HepG2 (cell line): Measurements from ENCODE around the gene IMP3. TPM values are rescaled to one million over a fixed set of nuclear protein-coding genes. Genes with fewer than 3 reads are reported as not detected.
A peak's percentile ranks its signal among the peaks of the same experiment; 100 is the strongest.

Experiments
- ATAC-seq: fragments of 200-7000 bp; cut with Tn5 transposase; 3 replicates; pipeline ENCODE4 v1.9.1; 2020; ENCODE audit warnings: mild to moderate bottlenecking, moderate library complexity
- BruUV-seq: library from RNA; stranded (reverse); fragments of 400-500 nt; replicated peaks from 2 replicates; lab custom pipeline; 2021; lab: Mats Ljungman, UMichigan
- CTCF ChIA-PET: fragments of 300-600 bp; formaldehyde crosslinking; extraction: SDS; loops from one replicate; lab custom pipeline; 2021; ENCODE audit warnings: low total read pairs, inconsistent platforms, low intra/inter-chr PET ratio; lab: Yijun Ruan, JAX
- POLR2A ChIA-PET: fragments of 350-600 bp; sonication (Branson Sonifier 250); formaldehyde crosslinking; loops from one replicate; lab custom pipeline; 2020; ENCODE audit warnings: antibody characterized with exemption, inconsistent platforms; lab: Yijun Ruan, JAX
- DNase-seq: peaks from one replicate; pipeline ENCODE4 v3.0.0-alpha.2; 2015; ENCODE audit warnings: low spot score
- FAIRE-seq: peaks from 3 replicates; lab custom pipeline; 2011; peaks lifted over from hg19 to GRCh38; lab: Jason Lieb, UNC
- H2AFZ ChIP-seq: one replicate; pipeline ENCODE4 v1.6.1; 2011; ENCODE audit warnings: low read length, inconsistent platforms
- H3K27ac ChIP-seq: fragments of 300-600 bp; 3 replicates; pipeline ENCODE4 v1.8.0; 2011; ENCODE audit warnings: mixed run types, mild to moderate bottlenecking, mixed read lengths, low read length, inconsistent platforms; ENCODE audit not compliant: insufficient read depth; ENCODE audit errors: extremely low read length
- H3K27me3 ChIP-seq, 2 experiments: fragments of 200-600 bp in 1 of 2; 2 replicates in 1 of 2; 3 replicates in 1 of 2; pipeline versions ENCODE4 v1.6.0 to v1.8.0; 2011; ENCODE audit warnings: low read length in 2 of 2, mild to moderate bottlenecking in 2 of 2, moderate library complexity in 2 of 2, inconsistent platforms in 1 of 2; ENCODE audit not compliant: insufficient read depth in 2 of 2, control insufficient read depth in 1 of 2
- H3K36me3 ChIP-seq, 2 experiments: fragments of 200-600 bp in 1 of 2; replicated peaks in 1 of 2; 2 replicates in 1 of 2; 3 replicates in 1 of 2; pipeline versions ENCODE4 v1.5.1 to v1.8.0; 2011; ENCODE audit warnings: low read length in 2 of 2, inconsistent platforms in 1 of 2; ENCODE audit not compliant: insufficient read depth in 2 of 2, control insufficient read depth in 1 of 2
- H3K4me1 ChIP-seq: 2 replicates; pipeline ENCODE4 v1.5.1; 2012; ENCODE audit warnings: low read length, inconsistent platforms; ENCODE audit not compliant: insufficient read depth
- H3K4me2 ChIP-seq: 2 replicates; pipeline ENCODE4 v1.6.0; 2011; ENCODE audit warnings: low read depth, low read length, inconsistent platforms
- H3K4me3 ChIP-seq, 3 experiments: fragments of 200-600 bp in 1 of 3; sonication (generic), shearing (Covaris generic) in 1 of 3; replicated peaks in 1 of 3; 2 replicates each; pipeline ENCODE4 v1.5.1; 2011 to 2016; ENCODE audit warnings: low read length in 3 of 3, inconsistent platforms in 2 of 3, low read depth in 2 of 3, mild to moderate bottlenecking in 2 of 3, control low read depth in 1 of 3, mixed read lengths in 1 of 3; ENCODE audit not compliant: insufficient read depth in 1 of 3
- H3K79me2 ChIP-seq: one replicate; pipeline ENCODE4 v1.6.1; 2011; ENCODE audit warnings: low read length, inconsistent platforms; ENCODE audit not compliant: insufficient read depth
- H3K9ac ChIP-seq: 2 replicates; pipeline ENCODE4 v1.6.0; 2011; ENCODE audit warnings: mild to moderate bottlenecking, low read depth, low read length, inconsistent platforms; ENCODE audit not compliant: insufficient read depth
- H3K9me3 ChIP-seq: 2 replicates; pipeline ENCODE4 v1.5.1; 2012; ENCODE audit warnings: mild to moderate bottlenecking, low read length
- H4K20me1 ChIP-seq: 2 replicates; pipeline ENCODE4 v1.6.0; 2011; ENCODE audit warnings: inconsistent platforms, mild to moderate bottlenecking, low read length, moderate library complexity; ENCODE audit not compliant: insufficient read depth
- HMGA1 ChIP-seq: sonication (generic); formaldehyde crosslinking; conservative IDR thresholded peaks from 2 replicates; pipeline ENCODE4 v1.4.0; 2020; ENCODE audit warnings: missing genetic modification reagents
- KAT2B ChIP-seq: fragments of 150-350 bp; IDR thresholded peaks from 2 replicates; pipeline ENCODE4 v1.6.1; 2014; ENCODE audit warnings: low read depth, low read length, borderline replicate concordance
- KLF11 ChIP-seq: IDR thresholded peaks from 2 replicates; pipeline ENCODE4 v1.6.1; 2016; ENCODE audit warnings: missing compliant biosample characterization
- MAFF ChIP-seq: IDR thresholded peaks from 2 replicates; pipeline ENCODE4 v1.6.1; 2011; ENCODE audit warnings: low read depth, low read length, improper control_type of control experiment
- SPEN ChIP-seq: sonication (generic); formaldehyde crosslinking; IDR thresholded peaks from 2 replicates; pipeline ENCODE4 v1.5.1; 2020; ENCODE audit warnings: low read depth, mild to moderate bottlenecking, missing genetic modification reagents
- THAP7 ChIP-seq: sonication (generic); formaldehyde crosslinking; IDR thresholded peaks from 2 replicates; pipeline ENCODE4 v1.8.1; 2023; ENCODE audit warnings: mild to moderate bottlenecking, missing genetic modification reagents
- TRIM24 ChIP-seq: sonication (generic); formaldehyde crosslinking; IDR thresholded peaks from 2 replicates; pipeline ENCODE4 v1.8.0; 2022; ENCODE audit warnings: mild to moderate bottlenecking, missing genetic modification reagents
- ZBTB34 ChIP-seq: sonication (generic); formaldehyde crosslinking; IDR thresholded peaks from 2 replicates; pipeline ENCODE4 v1.8.0; 2022; ENCODE audit warnings: mild to moderate bottlenecking, missing genetic modification reagents
- ZNF124 ChIP-seq: sonication (generic); formaldehyde crosslinking; IDR thresholded peaks from 2 replicates; pipeline ENCODE4 v1.4.0; 2020; ENCODE audit warnings: missing genetic modification reagents
- ZNF282 ChIP-seq: fragments of 450-650 bp; IDR thresholded peaks from 2 replicates; pipeline ENCODE4 v1.6.1; 2018; ENCODE audit not compliant: partially characterized antibody
- ZNF468 ChIP-seq: sonication (generic); formaldehyde crosslinking; IDR thresholded peaks from 2 replicates; pipeline ENCODE4 v1.8.0; 2022; ENCODE audit warnings: mild to moderate bottlenecking, moderate library complexity, missing genetic modification reagents
- ZNF614 ChIP-seq: IDR thresholded peaks from 2 replicates; pipeline ENCODE4 v1.6.1; 2018; ENCODE audit warnings: missing biosample characterization, missing genetic modification reagents, inconsistent platforms, borderline replicate concordance
- ZNF615 ChIP-seq: sonication (generic); formaldehyde crosslinking; IDR thresholded peaks from 2 replicates; pipeline ENCODE4 v1.5.0; 2020; ENCODE audit warnings: mild to moderate bottlenecking, missing genetic modification reagents, borderline replicate concordance
- WGBS: methylation state at CpG from one replicate; pipeline ENCODE4 v1.1.6; 2017; ENCODE audit warnings: low lambda C conversion rate; 5-methylcytosine and 5-hydroxymethylcytosine counted together
- in situ Hi-C: cut with HindIII; loops from 2 replicates; pipeline ENCODE4 v1.10.0; 2017; ENCODE audit warnings: low pct_unique_long_range_greater_than_20kb; ENCODE audit not compliant: extremely low pct_ligation_motif_present
- intact Hi-C: fragments of 100-400 bp; cut with micrococcal nuclease; formaldehyde crosslinking; loops from one replicate; pipeline ENCODE4 v1.10.0; 2022; ENCODE audit not compliant: unreplicated experiment
- polyA plus RNA-seq, 8 experiments: library from polyadenylated mRNA; depleted of rRNA in 3 of 8; stranded (reverse) in 7 of 8; unstranded in 1 of 8; fragments of >200 nt; fragmentation: Illumina TruSeq in 4 of 8; extraction: Trizol in 4 of 8; gene quantifications; 2 replicates each; pipeline versions ENCODE4 v1.2.1 to v1.2.3, GENCODE V29; 2011 to 2016; ENCODE audit warnings: low read depth in 4 of 8, missing spikeins in 1 of 8, mixed read lengths in 1 of 8; ENCODE audit not compliant: insufficient read depth in 1 of 8
- total RNA-seq, 5 experiments: library from RNA; depleted of rRNA; stranded (reverse); fragments of >200 nt; fragmentation: Illumina TruSeq; extraction: Trizol; gene quantifications; 2 replicates each; pipeline ENCODE4 v1.2.3, GENCODE V29; 2016; ENCODE audit warnings: low read depth in 1 of 5

IMP3 gene
- total and polyA plus RNA-seq, 2 of the 13 experiments (the other 11 are each of a cell fraction or from before 2014, with no cell fraction given), result 38.3 to 143 TPM

- TF ChIP-seq HMGA1 (CRISPR knock-in tag) (no peak), SPEN (CRISPR knock-in tag) (peak; percentile 8; the same call in 1 of the 2 replicates), ZNF124 (CRISPR knock-in tag) (0 out of 2 replicates have a peak, but pooled peaks have one; percentile 6)
Observed at GRCh38 chr15:75646944-75647364, 6.9 kb upstream of the IMP3 start (continued).

GRCh38 chr15:75646112-75646943 is 6.3 kb upstream of the IMP3 start:
- H3K36me3 ChIP-seq, result no peaks in the 10 kb centered on the region
- H3K9ac ChIP-seq, result peak overlapping the region; percentile 89
- CTCF ChIA-PET, result no interaction called here
- DNase-seq (no peak), ATAC-seq (no peak), FAIRE-seq (no peak)
- WGBS, result 36% methylated on average over 5 of the region's 5 CpGs
- H3K27me3 ChIP-seq, result peaks cover 0 to 2% of the 10 kb centered on the region in 2 experiments; a peak in 1 of 5 replicates
- no peaks in the 10 kb centered on the region for H3K9me3 ChIP-seq
- peaks cover 7% of the 10 kb centered on the region; the same call in 1 of the 2 replicates for H4K20me1 ChIP-seq
- H2AFZ ChIP-seq, result peak overlapping the region; percentile 59
- H3K27ac ChIP-seq, result peak overlapping the region; percentile 98
- H3K4me3 ChIP-seq, result peak overlapping the region; percentile 83 to 96 (median 93)
- TF ChIP-seq MAFF (no peak), ZNF614 (CRISPR knock-in tag) (no peak), THAP7 (CRISPR knock-in tag) (no peak), ZNF468 (CRISPR knock-in tag) (no peak), ZNF282 (no peak), KLF11 (CRISPR knock-in tag) (no peak), ZBTB34 (CRISPR knock-in tag) (no peak), TRIM24 (no peak), ZNF615 (no peak), KAT2B (no peak)
- H3K4me2 ChIP-seq, result peak overlapping the region; percentile 97
- in situ Hi-C loops, result loop anchor here (5.0 to 10.0 kb wide), 2 partner anchors 36 to 282 kb away; partner anchors contain the start of gene MAN2C1
- H3K79me2 ChIP-seq, result peaks cover 39% of the 10 kb centered on the region
- peaks cover 48% of the 10 kb centered on the region for H3K4me1 ChIP-seq
- no TSS peak for BruUV-seq
- POLR2A ChIA-PET, result interaction anchor here (0.7 to 2.6 kb wide), 9 partner anchors 8 to 278 kb away, joined by 3 to 39 read pairs (median 13); partner anchors contain the start of genes IMP3, MAN2C1 and SNUPN
- intact Hi-C loops, result no loop called here
